WTC11 (cell line): ENCODE measurements around the gene CCDC61. TPM values are rescaled to one million over a fixed set of nuclear protein-coding genes. Genes with fewer than 3 reads are reported as not detected.

Experiments
- ATAC-seq: fragments of 200-7000 bp; cut with Tn5 transposase; 2 replicates; pipeline ENCODE4 v1.10.0; 2021; ENCODE audit warnings: mild to moderate bottlenecking, moderate library complexity
- CTCF ChIA-PET: fragments of 300-600 bp; sonication (Branson Sonifier 250); formaldehyde crosslinking; loops from one replicate; lab custom pipeline; 2021; ENCODE audit warnings: antibody characterized with exemption; lab: Charles Lee
- POLR2A ChIA-PET: fragments of 350-600 bp; sonication (Branson Sonifier 250); formaldehyde crosslinking; loops from one replicate; lab custom pipeline; 2021; ENCODE audit warnings: antibody characterized with exemption; lab: Charles Lee
- DNase-seq: peaks from one replicate; pipeline ENCODE4 v3.0.0; 2021; ENCODE audit warnings: low spot score
- H3K27ac Mint-ChIP-seq: 2 replicates; pipeline ENCODE4 v1.8.0; 2021; ENCODE audit warnings: mixed read lengths
- H3K27me3 Mint-ChIP-seq: 2 replicates; pipeline ENCODE4 v1.8.0; 2021; ENCODE audit warnings: low read depth, mild to moderate bottlenecking, moderate library complexity, mixed read lengths
- H3K36me3 Mint-ChIP-seq: 2 replicates; pipeline ENCODE4 v1.8.0; 2021; ENCODE audit warnings: mixed read lengths
- H3K4me1 Mint-ChIP-seq: 2 replicates; pipeline ENCODE4 v1.8.0; 2022; ENCODE audit warnings: mixed read lengths
- H3K4me3 Mint-ChIP-seq: 2 replicates; pipeline ENCODE4 v1.8.0; 2021; ENCODE audit warnings: mild to moderate bottlenecking, moderate library complexity, mixed read lengths
- H3K9me3 Mint-ChIP-seq: 2 replicates; pipeline ENCODE4 v1.8.0; 2021; ENCODE audit warnings: mixed read lengths
- CBFB ChIP-seq: sonication (generic); formaldehyde crosslinking; IDR thresholded peaks from 2 replicates; pipeline ENCODE4 v1.8.1; 2022; ENCODE audit warnings: mild to moderate bottlenecking, low read depth, missing genetic modification reagents
- EMX1 ChIP-seq: fragments of 250-450 bp; sonication (Bioruptor Pico); IDR thresholded peaks from 2 replicates; pipeline ENCODE4 v1.8.0; 2021; ENCODE audit warnings: mild to moderate bottlenecking
- GABPB1 ChIP-seq: sonication (generic); formaldehyde crosslinking; IDR thresholded peaks from 2 replicates; pipeline ENCODE4 v1.8.1; 2023; ENCODE audit warnings: mild to moderate bottlenecking, missing genetic modification reagents
- GTF2I ChIP-seq: fragments of 250-450 bp; sonication (Bioruptor Pico); conservative IDR thresholded peaks from 2 replicates; pipeline ENCODE4 v1.4.0; 2021; ENCODE audit warnings: mild to moderate bottlenecking
- HMGA2 ChIP-seq: fragments of 250-450 bp; sonication (Bioruptor Pico); IDR thresholded peaks from 2 replicates; pipeline ENCODE4 v1.4.0; 2021; ENCODE audit warnings: mild to moderate bottlenecking, moderate library complexity
- NFE2L1 ChIP-seq: sonication (generic); formaldehyde crosslinking; IDR thresholded peaks from 2 replicates; pipeline ENCODE4 v1.8.1; 2023; ENCODE audit warnings: missing genetic modification reagents
- NR2C2 ChIP-seq: sonication (generic); formaldehyde crosslinking; IDR thresholded peaks from 2 replicates; pipeline ENCODE4 v1.8.0; 2022; ENCODE audit warnings: mild to moderate bottlenecking, missing genetic modification reagents
- RELA ChIP-seq: sonication (generic); formaldehyde crosslinking; IDR thresholded peaks from 2 replicates; pipeline ENCODE4 v1.8.1; 2022; ENCODE audit warnings: missing genetic modification reagents, mild to moderate bottlenecking, borderline replicate concordance
- RORB ChIP-seq: fragments of 250-450 bp; sonication (Bioruptor Pico); IDR thresholded peaks from 2 replicates; pipeline ENCODE4 v1.9.0; 2021; ENCODE audit warnings: mild to moderate bottlenecking
- SP1 ChIP-seq: sonication (generic); formaldehyde crosslinking; conservative IDR thresholded peaks from 2 replicates; pipeline ENCODE4 v1.8.1; 2022; ENCODE audit warnings: missing genetic modification reagents
- TP53 ChIP-seq: sonication (generic); formaldehyde crosslinking; IDR thresholded peaks from 2 replicates; pipeline ENCODE4 v1.8.1; 2023; ENCODE audit warnings: mild to moderate bottlenecking, missing genetic modification reagents
- ZNF232 ChIP-seq: sonication (generic); formaldehyde crosslinking; IDR thresholded peaks from 2 replicates; pipeline ENCODE4 v1.8.0; 2022; ENCODE audit warnings: mild to moderate bottlenecking, missing genetic modification reagents
- total RNA-seq: library from RNA; stranded (reverse); gene quantifications from 3 replicates; pipeline ENCODE4 v1.2.3, GENCODE V29; 2021
- TF ChIP-seq, protein P1 (sequence below): sonication (generic); formaldehyde crosslinking; IDR thresholded peaks from 2 replicates; pipeline ENCODE4 v1.8.0; 2022; ENCODE audit warnings: mild to moderate bottlenecking, missing genetic modification reagents
- TF ChIP-seq, protein P2 (sequence below): fragments of 250-450 bp; sonication (Bioruptor Pico); conservative IDR thresholded peaks from 2 replicates; pipeline ENCODE4 v1.9.0; 2021; ENCODE audit warnings: mild to moderate bottlenecking
- TF ChIP-seq, protein P3 (sequence below): sonication (generic); formaldehyde crosslinking; IDR thresholded peaks from 2 replicates; pipeline ENCODE4 v1.8.1; 2022; ENCODE audit warnings: low read depth, mild to moderate bottlenecking, moderate library complexity, missing genetic modification reagents, borderline replicate concordance
- TF ChIP-seq, protein P4 (sequence below): sonication (generic); formaldehyde crosslinking; IDR thresholded peaks from 2 replicates; pipeline ENCODE4 v1.8.1; 2022; ENCODE audit warnings: mild to moderate bottlenecking, moderate library complexity, missing genetic modification reagents
- TF ChIP-seq, protein P5 (sequence below): sonication (generic); formaldehyde crosslinking; IDR thresholded peaks from 2 replicates; pipeline ENCODE4 v1.8.0; 2023; ENCODE audit warnings: missing genetic modification reagents
- TF ChIP-seq, protein P6 (sequence below): sonication (generic); formaldehyde crosslinking; IDR thresholded peaks from 2 replicates; pipeline ENCODE4 v1.8.0; 2023; ENCODE audit warnings: mild to moderate bottlenecking, missing genetic modification reagents

The CCDC61 gene
- total RNA-seq, 1 experiment from 2014 or later: 33.7 TPM

DNA sequence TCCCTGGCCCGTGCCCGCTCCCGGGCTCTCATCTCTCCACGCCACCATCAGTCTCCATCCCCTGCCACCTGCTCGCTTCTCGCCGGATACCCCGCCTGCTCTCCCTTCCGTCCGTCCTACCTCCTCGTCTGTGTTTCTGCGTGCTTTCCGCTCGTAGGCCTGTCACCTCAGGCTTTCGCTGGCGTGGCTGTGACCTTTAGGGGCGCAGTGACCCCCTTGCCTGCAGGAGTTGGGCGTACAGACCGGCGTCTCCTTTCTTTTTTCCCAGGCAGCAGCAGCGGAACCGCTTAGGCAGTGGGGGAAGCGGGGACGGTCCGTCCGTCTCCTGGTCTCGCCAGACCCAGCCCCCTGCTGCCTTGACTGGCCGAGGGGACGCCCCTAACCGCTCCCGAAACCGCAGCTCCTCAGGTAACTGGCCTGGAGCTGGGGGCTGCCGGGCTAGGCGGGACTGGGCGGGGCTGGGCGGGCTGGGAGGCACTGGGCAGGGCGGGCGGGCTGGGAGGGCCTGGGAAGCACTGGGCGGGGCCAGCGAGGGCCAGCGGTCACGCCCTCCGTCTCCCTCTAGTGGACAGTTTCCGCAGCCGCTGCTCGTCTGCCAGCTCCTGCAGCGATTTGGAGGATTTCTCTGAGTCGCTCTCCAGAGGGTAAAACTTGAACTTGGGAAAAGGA, 21.3 kb downstream of the CCDC61 start (continued):
- TF ChIP-seq, protein P1, sequence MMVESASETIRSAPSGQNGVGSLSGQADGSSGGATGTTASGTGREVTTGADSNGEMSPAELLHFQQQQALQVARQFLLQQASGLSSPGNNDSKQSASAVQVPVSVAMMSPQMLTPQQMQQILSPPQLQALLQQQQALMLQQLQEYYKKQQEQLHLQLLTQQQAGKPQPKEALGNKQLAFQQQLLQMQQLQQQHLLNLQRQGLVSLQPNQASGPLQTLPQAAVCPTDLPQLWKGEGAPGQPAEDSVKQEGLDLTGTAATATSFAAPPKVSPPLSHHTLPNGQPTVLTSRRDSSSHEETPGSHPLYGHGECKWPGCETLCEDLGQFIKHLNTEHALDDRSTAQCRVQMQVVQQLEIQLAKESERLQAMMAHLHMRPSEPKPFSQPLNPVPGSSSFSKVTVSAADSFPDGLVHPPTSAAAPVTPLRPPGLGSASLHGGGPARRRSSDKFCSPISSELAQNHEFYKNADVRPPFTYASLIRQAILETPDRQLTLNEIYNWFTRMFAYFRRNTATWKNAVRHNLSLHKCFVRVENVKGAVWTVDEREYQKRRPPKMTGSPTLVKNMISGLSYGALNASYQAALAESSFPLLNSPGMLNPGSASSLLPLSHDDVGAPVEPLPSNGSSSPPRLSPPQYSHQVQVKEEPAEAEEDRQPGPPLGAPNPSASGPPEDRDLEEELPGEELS: no peak
- TF ChIP-seq NR2C2 (CRISPR knock-in tag) (no peak), NFE2L1 (CRISPR knock-in tag) (peak; percentile 44; the same call in 1 of the 2 replicates), SP1 (CRISPR knock-in tag) (peak; percentile 70; the same call in 1 of the 2 replicates), TP53 (CRISPR knock-in tag) (no peak)
- TF ChIP-seq, protein P2, sequence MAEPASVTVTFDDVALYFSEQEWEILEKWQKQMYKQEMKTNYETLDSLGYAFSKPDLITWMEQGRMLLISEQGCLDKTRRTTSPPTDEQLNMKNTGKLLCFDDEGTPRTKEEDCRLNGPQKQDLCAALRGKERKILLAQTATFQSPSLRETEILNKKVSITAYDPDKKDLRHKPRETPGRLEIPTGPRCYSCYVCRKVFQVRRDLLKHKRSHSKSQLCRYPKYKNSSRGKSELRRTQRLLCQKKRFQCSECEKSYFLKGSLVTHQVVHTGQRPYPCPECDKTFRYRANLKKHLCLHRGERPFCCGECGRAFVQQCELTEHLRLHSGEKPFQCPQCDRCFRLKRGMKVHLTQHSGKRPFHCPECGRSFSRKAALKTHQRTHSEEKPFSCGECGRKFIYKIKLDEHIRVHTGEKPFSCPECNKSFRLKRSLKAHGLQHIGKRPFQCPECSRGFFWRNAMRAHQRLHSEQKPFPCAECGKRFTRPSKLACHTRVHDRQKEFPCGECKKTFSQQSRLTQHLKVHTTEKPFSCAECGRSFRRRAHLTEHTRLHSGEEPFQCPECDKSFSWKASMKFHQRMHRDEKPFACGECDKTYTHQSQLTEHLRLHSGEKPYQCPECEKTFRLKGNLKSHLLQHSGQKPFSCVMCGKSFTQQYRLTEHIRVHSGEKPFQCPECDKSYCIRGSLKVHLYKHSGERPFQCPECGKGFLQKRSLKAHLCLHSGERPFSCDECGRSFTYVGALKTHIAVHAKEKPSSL: no peak

DNA sequence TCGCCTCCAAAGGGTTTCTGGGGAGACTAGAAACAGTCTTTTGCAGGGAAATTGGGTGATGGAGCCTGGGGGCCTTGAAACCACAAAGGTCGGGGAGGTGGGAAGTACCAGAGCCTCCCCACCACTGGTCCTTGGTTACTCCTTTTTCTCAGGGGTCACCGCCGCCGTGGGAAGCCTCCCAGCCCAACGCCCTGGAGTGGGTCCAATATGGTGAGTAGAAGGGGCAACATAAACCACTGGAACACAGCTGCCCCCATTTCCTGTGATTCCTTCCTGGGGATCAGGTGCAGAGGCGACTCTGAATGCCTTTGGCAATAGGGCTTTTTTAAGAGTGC, 21.8 kb downstream of the CCDC61 start:
- TF ChIP-seq RORB (CRISPR knock-in tag) (no peak), GTF2I (CRISPR knock-in tag) (no peak), CBFB (CRISPR knock-in tag) (no peak), RELA (no peak), ZNF232 (no peak), NR2C2 (CRISPR knock-in tag) (no peak), GABPB1 (CRISPR knock-in tag) (no peak)
- TF ChIP-seq, protein P3, sequence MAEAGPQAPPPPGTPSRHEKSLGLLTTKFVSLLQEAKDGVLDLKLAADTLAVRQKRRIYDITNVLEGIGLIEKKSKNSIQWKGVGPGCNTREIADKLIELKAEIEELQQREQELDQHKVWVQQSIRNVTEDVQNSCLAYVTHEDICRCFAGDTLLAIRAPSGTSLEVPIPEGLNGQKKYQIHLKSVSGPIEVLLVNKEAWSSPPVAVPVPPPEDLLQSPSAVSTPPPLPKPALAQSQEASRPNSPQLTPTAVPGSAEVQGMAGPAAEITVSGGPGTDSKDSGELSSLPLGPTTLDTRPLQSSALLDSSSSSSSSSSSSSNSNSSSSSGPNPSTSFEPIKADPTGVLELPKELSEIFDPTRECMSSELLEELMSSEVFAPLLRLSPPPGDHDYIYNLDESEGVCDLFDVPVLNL (CRISPR knock-in tag): no peak
- TF ChIP-seq, protein P4, sequence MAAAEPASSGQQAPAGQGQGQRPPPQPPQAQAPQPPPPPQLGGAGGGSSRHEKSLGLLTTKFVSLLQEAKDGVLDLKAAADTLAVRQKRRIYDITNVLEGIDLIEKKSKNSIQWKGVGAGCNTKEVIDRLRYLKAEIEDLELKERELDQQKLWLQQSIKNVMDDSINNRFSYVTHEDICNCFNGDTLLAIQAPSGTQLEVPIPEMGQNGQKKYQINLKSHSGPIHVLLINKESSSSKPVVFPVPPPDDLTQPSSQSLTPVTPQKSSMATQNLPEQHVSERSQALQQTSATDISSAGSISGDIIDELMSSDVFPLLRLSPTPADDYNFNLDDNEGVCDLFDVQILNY: no peak
- TF ChIP-seq, protein P5, sequence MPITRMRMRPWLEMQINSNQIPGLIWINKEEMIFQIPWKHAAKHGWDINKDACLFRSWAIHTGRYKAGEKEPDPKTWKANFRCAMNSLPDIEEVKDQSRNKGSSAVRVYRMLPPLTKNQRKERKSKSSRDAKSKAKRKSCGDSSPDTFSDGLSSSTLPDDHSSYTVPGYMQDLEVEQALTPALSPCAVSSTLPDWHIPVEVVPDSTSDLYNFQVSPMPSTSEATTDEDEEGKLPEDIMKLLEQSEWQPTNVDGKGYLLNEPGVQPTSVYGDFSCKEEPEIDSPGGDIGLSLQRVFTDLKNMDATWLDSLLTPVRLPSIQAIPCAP (CRISPR knock-in tag): no peak
- H3K27me3 Mint-ChIP-seq: peaks cover 31% of the 10 kb centered on the region

DNA sequence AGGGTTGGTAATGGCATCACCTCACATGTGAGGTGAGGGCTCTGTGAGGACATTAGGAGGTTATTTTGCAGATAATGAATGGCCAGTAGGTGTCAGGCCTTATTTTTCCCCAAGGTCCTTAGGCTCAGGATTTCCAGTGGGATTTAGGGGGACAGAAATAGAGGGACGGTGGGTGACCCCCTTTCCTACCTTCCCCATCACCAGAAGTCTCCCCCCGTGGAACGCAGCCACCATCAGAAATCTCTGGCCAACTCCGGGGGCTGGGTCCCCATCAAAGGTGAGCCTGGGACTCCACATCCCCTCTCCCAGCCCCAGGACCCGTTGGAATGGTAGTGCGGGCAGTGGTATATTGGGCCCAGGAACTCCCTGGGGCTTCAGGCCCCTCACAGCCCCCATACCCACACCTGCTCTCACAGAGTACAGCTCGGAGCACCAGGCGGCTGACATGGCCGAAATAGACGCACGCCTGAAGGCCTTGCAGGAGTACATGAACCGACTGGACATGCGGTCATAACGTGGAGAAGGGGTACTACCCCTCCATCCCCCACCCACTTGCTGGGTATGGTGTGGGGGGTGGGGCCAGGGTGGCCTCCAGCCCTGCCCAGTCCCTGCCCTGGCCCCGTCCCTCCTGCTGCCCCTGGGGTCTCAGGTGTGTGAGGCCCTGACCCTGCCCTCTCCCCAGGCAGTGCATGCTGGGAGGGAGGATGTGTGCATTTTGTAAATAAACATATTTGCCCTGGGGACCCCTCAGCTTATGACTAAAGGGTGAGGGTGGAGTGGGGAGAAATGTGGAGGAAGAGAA, 22.8 kb downstream of the CCDC61 start:
- no peak overlapping the region for H3K27ac Mint-ChIP-seq
- H3K4me1 Mint-ChIP-seq: peaks cover 33% of the 10 kb centered on the region
- peaks cover 31% of the 10 kb centered on the region for H3K27me3 Mint-ChIP-seq
- H3K36me3 Mint-ChIP-seq: no peaks in the 10 kb centered on the region
- no peaks in the 10 kb centered on the region for H3K9me3 Mint-ChIP-seq
- ChIA-PET POLR2A (no interaction called here), CTCF (interaction anchor here (0.9 to 6.3 kb wide), 14 partner anchors 10 to 248 kb away, joined by 3 to 76 read pairs (median 10); partner anchors contain the start of genes FOXA3, MYPOP and SIX5)
- DNase-seq (no peak), ATAC-seq (no peak)
- no peak overlapping the region for H3K4me3 Mint-ChIP-seq
- TF ChIP-seq EMX1 (CRISPR knock-in tag) (no peak), HMGA2 (CRISPR knock-in tag) (no peak)
- TF ChIP-seq, protein P6, sequence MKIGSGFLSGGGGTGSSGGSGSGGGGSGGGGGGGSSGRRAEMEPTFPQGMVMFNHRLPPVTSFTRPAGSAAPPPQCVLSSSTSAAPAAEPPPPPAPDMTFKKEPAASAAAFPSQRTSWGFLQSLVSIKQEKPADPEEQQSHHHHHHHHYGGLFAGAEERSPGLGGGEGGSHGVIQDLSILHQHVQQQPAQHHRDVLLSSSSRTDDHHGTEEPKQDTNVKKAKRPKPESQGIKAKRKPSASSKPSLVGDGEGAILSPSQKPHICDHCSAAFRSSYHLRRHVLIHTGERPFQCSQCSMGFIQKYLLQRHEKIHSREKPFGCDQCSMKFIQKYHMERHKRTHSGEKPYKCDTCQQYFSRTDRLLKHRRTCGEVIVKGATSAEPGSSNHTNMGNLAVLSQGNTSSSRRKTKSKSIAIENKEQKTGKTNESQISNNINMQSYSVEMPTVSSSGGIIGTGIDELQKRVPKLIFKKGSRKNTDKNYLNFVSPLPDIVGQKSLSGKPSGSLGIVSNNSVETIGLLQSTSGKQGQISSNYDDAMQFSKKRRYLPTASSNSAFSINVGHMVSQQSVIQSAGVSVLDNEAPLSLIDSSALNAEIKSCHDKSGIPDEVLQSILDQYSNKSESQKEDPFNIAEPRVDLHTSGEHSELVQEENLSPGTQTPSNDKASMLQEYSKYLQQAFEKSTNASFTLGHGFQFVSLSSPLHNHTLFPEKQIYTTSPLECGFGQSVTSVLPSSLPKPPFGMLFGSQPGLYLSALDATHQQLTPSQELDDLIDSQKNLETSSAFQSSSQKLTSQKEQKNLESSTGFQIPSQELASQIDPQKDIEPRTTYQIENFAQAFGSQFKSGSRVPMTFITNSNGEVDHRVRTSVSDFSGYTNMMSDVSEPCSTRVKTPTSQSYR: no peak

More for the DNA sequence above, 21.8 kb downstream of the CCDC61 start:
- Mint-ChIP-seq H3K9me3 (no peaks in the 10 kb centered on the region), H3K36me3 (no peaks in the 10 kb centered on the region), H3K4me1 (peaks cover 26% of the 10 kb centered on the region), H3K27ac (no peak overlapping the region), H3K4me3 (no peak overlapping the region)
- no peak for ATAC-seq
- DNase-seq: no peak
- ChIA-PET CTCF (interaction anchor here (0.6 to 6.3 kb wide), 46 partner anchors 11 to 623 kb away, joined by 3 to 76 read pairs (median 5); partner anchors contain the start of genes CCDC61, FOXA3, IRF2BP1 and MYPOP), POLR2A (interaction anchor here (0.6 to 1.2 kb wide), 6 partner anchors 56 to 1168 kb away, joined by 3 to 7 read pairs (median 4); no protein-coding TSS in a partner anchor)
